Epithelial cell of proximal tubule (primary cell): ENCODE results near the gene HASPIN. TPM values are rescaled to one million over a fixed set of nuclear protein-coding genes. Genes with fewer than 3 reads are reported as not detected.

ENCODE experiments used
- DNase-seq: peaks from one replicate; pipeline ENCODE4 v3.0.0-alpha.2; 2011; ENCODE audit warnings: low read depth
- H3K4me3 ChIP-seq: 2 replicates; pipeline ENCODE4 v1.5.1; 2011; ENCODE audit warnings: low read depth, mild to moderate bottlenecking, low read length
- CTCF ChIP-seq: conservative IDR thresholded peaks from 2 replicates; pipeline ENCODE4 v1.5.1; 2012; ENCODE audit warnings: low read depth, mild to moderate bottlenecking, low read length
- total RNA-seq: library from RNA; depleted of rRNA; stranded (reverse); fragments of >200 nt; gene quantifications from 2 replicates; pipeline ENCODE4 v1.2.3, GENCODE V29; 2015

Gene HASPIN
- 12.3 and 15.4 TPM in 2 replicates for total RNA-seq

GRCh38 chr17:3723556-3724377, at the start of gene HASPIN:
Gene HASPIN, plus strand, starts transcription at chr17:3723903. Its CDS starts 33 bp downstream, at chr17:3723936.
- DNase-seq: peak; percentile 6
- H3K4me3 ChIP-seq: peak within 1 kb of the TSS; percentile 81
- TF ChIP-seq CTCF: peak; percentile 27

GRCh38 chr17:3675886-3676285, 47.8 kb upstream of the HASPIN start:
- TF ChIP-seq CTCF: no peak
- H3K4me3 ChIP-seq: no peak overlapping the region
- DNase-seq: no peak

- no peak overlapping the region for H3K4me3 ChIP-seq
- no peak for DNase-seq
- TF ChIP-seq CTCF: no peak
These were observed 45.4 kb upstream of the HASPIN start for GRCh38 chr17:3678095-3678820.

- no peak for DNase-seq
- TF ChIP-seq CTCF: no peak
- H3K4me3 ChIP-seq: no peak overlapping the region
These were observed 44.7 kb upstream of the HASPIN start for GRCh38 chr17:3678821-3679530.

GRCh38 chr17:3679531-3680126, 44.1 kb upstream of the HASPIN start:
- no peak for TF ChIP-seq CTCF

GRCh38 chr17:3681057-3681456, 42.6 kb upstream of the HASPIN start:
- no peak for TF ChIP-seq CTCF

More at GRCh38 chr17:3679531-3680126, 44.1 kb upstream of the HASPIN start:
- H3K4me3 ChIP-seq: no peak overlapping the region
- no peak for DNase-seq

More at GRCh38 chr17:3681057-3681456, 42.6 kb upstream of the HASPIN start:
- no peak overlapping the region for H3K4me3 ChIP-seq
- DNase-seq: no peak
